ENCODE results near the gene PRKCE. TPM values are rescaled to one million over a fixed set of nuclear protein-coding genes. Genes with fewer than 3 reads are reported as not detected.

Gene PRKCE
- total RNA-seq, 2 donors from 2014 or later, result 5.8 to 18.1 TPM

GRCh38 chr2:45668509-45668908 is 17.0 kb downstream of the PRKCE start:
- H3K27ac ChIP-seq, result no peak overlapping the region
- ATAC-seq (ENCODE audit: insufficient number of reproducible peaks, low FRiP score, low read depth), result no peak

GRCh38 chr2:45669032-45669486 is 17.6 kb downstream of the PRKCE start:
- Histone ChIP-seq H3K9me3 (no peaks in the 10 kb centered on the region), H3K27me3 (replicated peaks; ENCODE audit: insufficient read depth) (no peaks in the 10 kb centered on the region), H3K36me3 (no peaks in the 10 kb centered on the region), H3K4me1 (ENCODE audit: control insufficient read depth in 1 of 2, low read depth in 2 of 2) (peaks cover 0 to under 1% of the 10 kb centered on the region in 2 donors), H3K27ac (no peak overlapping the region), H3K4me3 (no peak overlapping the region)
- no peak for TF ChIP-seq CTCF (IDR thresholded peaks at IDR 0.05)
- ATAC-seq (ENCODE audit: insufficient number of reproducible peaks, low FRiP score, low read depth), result no peak
- DNase-seq (ENCODE audit: low spot score), result no peak

More at GRCh38 chr2:45668509-45668908, 17.0 kb downstream of the PRKCE start:
- no peak for TF ChIP-seq CTCF (IDR thresholded peaks at IDR 0.05)
- H3K9me3 ChIP-seq, result no peaks in the 10 kb centered on the region
- no peak overlapping the region for H3K4me3 ChIP-seq
- H3K4me1 ChIP-seq (ENCODE audit: control insufficient read depth in 1 of 2, low read depth in 2 of 2), result no peaks in the 10 kb centered on the region
- DNase-seq (ENCODE audit: low spot score), result no peak
- no peaks in the 10 kb centered on the region for H3K36me3 ChIP-seq
- no peaks in the 10 kb centered on the region for H3K27me3 ChIP-seq (replicated peaks; ENCODE audit: insufficient read depth)

GRCh38 chr2:45670646-45671045 is 19.2 kb downstream of the PRKCE start:
- Histone ChIP-seq H3K4me3 (no peak overlapping the region), H3K36me3 (no peaks in the 10 kb centered on the region), H3K27ac (no peak overlapping the region), H3K9me3 (no peaks in the 10 kb centered on the region), H3K4me1 (ENCODE audit: control insufficient read depth in 1 of 2, low read depth in 2 of 2) (peaks cover 0 to 17% of the 10 kb centered on the region in 2 donors), H3K27me3 (replicated peaks; ENCODE audit: insufficient read depth) (no peaks in the 10 kb centered on the region)
- DNase-seq (ENCODE audit: low spot score), result no peak
- ATAC-seq (ENCODE audit: insufficient number of reproducible peaks, low FRiP score, low read depth), result no peak
- no peak for TF ChIP-seq CTCF (IDR thresholded peaks at IDR 0.05)

- H3K4me1 ChIP-seq (ENCODE audit: control insufficient read depth in 1 of 2, low read depth in 2 of 2), result peaks cover 0 to 17% of the 10 kb centered on the region in 2 donors
- H3K4me3 ChIP-seq, result no peak overlapping the region
- no peaks in the 10 kb centered on the region for H3K27me3 ChIP-seq (replicated peaks; ENCODE audit: insufficient read depth)
- H3K27ac ChIP-seq, result no peak overlapping the region
- no peak for ATAC-seq (ENCODE audit: insufficient number of reproducible peaks, low FRiP score, low read depth)
- no peaks in the 10 kb centered on the region for H3K36me3 ChIP-seq
- no peak for DNase-seq (ENCODE audit: low spot score)
- TF ChIP-seq CTCF (IDR thresholded peaks at IDR 0.05), result no peak
- no peaks in the 10 kb centered on the region for H3K9me3 ChIP-seq
These were observed 20.7 kb downstream of the PRKCE start for GRCh38 chr2:45672138-45672537.

- no peak overlapping the region for H3K27ac ChIP-seq
- H3K4me1 ChIP-seq (ENCODE audit: control insufficient read depth in 1 of 2, low read depth in 2 of 2), result peaks cover 0 to 17% of the 10 kb centered on the region in 2 donors
- no peak for TF ChIP-seq CTCF (IDR thresholded peaks at IDR 0.05)
- no peaks in the 10 kb centered on the region for H3K27me3 ChIP-seq (replicated peaks; ENCODE audit: insufficient read depth)
- no peaks in the 10 kb centered on the region for H3K36me3 ChIP-seq
- H3K9me3 ChIP-seq, result no peaks in the 10 kb centered on the region
- no peak for ATAC-seq (ENCODE audit: insufficient number of reproducible peaks, low FRiP score, low read depth)
- no peak for DNase-seq (ENCODE audit: low spot score)
- no peak overlapping the region for H3K4me3 ChIP-seq
These were observed 22.8 kb downstream of the PRKCE start for GRCh38 chr2:45674035-45674816.
